Raji (cell line): ENCODE data around the gene SLC25A41.

Experiments used
- POLR2A ChIP-seq: IDR thresholded peaks from 2 replicates; pipeline ENCODE4 v1.6.1; 2011; ENCODE audit warnings: low read depth, low read length, control low read depth; ENCODE audit not compliant: insufficient read depth

The SLC25A41 gene

DNA sequence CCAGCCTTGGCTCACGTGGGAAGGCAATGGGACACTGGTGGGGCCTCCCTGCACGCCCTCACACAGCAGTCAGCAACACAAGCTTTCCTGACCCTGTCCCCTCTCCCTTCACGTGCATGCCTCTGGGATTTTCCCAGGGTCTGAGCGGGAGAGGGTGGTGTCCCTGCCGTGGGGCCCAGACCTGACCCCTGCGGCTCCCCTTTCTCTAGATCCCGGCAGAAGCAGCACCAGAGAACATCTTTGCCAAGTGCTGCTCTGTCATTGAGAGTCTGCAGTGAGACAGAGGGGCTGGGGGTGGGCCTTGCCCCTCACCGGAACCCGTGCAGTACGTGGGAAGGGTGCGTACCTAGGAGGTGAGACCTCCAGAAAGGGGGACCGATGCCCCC is 21.5 kb downstream of the SLC25A41 start:
- no peak for TF ChIP-seq POLR2A

DNA sequence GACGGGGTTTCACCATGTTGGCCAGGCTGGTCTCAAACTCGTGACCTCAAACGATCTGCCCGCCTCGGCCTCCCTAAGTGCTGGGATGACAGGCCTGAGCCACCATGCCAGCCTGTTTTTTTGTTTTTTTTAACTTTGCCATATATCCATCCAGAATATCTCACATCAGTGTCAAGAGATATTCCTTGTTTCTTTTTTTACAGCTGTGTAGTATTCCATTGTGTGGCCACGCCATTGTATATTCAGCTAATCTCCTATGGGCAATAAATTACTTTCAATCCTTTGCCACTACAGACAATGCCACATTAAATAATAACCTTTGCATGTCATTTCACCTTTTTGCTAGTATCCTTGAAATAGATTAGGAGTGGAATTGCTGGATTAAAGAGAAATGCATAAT is 24.2 kb downstream of the SLC25A41 start:
- TF ChIP-seq POLR2A = no peak

DNA sequence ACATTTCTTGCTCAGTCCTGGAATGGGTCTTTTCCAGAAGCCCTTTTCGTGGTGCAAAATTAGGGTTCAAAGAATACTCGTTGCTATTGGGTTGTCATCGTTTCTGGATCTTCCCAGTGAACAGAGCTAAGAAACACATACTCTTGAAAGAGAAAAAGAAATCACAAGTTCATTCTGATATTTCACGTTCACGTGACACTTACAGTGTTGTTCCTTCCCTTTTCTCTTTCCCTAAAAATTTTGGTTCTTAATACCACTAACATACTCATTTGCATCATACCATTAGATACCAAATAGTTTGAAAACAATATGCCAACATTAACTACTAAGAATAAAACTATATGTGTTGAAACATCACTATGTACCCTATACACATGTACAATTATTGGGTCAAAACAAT is 27.2 kb downstream of the SLC25A41 start:
- TF ChIP-seq POLR2A = no peak

DNA sequence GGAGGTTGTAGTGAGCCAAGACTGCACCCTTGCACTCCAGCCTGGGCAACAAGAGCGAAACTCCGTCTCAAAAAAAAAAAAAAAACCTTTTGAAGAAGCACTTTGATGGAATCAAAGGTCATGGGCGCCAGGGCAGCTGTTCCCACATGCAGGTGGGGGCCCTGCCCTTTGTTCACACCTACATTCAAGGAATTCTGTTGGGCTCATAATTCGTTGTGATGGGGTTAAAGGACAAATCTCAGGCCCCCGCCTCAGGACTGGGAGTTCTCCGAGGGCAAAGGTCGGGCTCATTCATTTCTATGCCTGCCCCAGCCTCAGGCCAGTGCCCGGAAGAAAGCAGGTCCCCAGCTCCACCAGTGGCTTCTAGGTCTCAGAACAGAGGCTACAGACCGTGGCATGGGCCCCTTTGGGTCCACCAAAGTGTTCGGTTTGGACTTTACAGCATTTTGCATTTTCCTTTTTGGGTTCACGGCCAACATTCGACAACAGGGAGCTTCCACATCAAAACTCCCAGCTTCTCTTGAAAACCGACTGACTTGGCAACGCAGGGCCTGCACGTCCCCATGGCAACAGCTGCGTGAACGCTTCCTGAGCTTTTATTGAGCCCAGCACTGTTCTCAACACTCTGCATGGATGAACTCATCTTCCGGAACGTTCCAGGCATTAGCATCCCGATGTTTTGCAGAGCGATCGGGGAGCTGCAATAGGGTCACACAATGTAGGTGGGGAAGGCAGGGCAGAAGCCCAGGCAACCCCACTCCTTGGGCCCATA is 30.5 kb downstream of the SLC25A41 start:
- TF ChIP-seq POLR2A = no peak

DNA sequence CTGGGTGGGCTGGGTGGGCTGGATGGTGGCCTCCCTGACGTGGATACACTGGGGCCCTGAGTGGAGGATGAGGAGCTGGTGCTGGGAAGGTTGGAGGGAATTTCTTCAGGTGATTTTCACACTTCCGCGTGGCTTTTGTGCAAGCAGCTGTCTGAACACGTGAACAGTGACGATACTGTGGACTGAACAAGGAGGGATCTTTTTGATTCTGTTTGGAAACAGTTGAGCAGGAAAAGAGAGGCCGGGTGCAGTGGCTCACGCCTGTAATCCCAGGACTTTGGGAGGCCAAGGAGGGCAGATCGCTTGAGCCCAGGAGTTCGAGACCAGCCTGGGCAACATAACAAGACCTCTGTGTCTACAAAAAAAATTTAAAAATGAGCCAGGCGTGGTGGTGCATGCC is 31.5 kb downstream of the SLC25A41 start:
- TF ChIP-seq POLR2A = no peak

DNA sequence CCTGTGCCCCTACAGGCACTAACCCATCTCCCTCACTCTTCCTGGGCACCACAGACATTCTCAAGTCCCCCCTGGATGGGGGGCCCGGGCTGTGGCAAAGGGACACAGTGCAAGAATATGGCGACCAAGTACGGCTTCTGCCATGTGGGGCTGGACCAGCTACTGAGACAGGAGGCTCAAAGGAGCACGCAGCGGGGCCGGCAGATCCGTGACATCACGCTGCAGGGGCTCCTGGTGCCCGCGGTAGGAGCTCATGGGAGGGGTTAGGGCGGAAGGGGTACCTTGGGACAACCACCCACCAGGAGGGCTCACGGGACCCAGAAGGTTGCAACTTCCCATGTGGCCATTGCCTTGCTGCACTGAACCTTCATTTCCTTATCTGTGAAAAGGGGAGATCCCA is 37.3 kb downstream of the SLC25A41 start:
- no peak for TF ChIP-seq POLR2A

DNA sequence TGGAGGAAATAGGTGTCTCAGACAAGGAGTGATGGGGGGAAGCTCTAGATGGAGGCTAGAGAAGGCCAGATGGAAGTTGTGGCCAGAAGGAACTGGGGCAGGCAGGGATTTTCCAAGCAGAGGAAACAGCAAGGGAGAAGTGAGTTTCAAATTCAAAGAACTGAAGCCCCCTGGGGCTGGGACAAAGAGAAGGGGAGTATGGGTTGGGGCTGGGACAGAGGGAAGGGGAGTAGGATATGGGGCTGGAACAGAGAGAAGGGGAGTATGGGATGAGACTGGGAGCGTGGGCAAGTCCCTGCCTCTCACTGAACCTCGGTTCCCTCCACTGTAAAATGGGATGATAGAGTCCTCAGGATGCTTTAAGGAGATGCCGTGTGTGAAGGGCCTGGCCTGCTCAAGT is 38.7 kb downstream of the SLC25A41 start:
- no peak for TF ChIP-seq POLR2A

DNA sequence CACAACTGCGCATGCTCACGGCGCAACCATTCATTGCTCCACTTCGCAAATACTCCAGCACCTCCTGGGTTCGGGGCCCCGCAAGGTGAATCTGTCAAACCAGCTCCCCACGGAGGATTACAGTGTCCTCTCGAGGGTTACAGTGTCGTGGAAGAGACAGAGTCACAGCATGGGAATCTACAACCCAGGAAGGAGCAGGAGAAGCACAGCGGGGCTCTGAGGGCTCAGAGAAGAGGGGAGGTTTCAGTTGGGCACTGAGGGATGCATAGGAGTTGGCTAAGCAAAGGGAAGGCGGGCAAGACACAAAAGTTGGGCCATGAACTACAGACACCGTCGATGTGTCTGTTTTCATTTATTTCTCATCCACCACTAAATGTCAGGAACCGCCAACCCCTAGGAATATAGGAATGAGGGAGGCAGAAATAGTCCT is 39.6 kb downstream of the SLC25A41 start:
- no peak for TF ChIP-seq POLR2A

DNA sequence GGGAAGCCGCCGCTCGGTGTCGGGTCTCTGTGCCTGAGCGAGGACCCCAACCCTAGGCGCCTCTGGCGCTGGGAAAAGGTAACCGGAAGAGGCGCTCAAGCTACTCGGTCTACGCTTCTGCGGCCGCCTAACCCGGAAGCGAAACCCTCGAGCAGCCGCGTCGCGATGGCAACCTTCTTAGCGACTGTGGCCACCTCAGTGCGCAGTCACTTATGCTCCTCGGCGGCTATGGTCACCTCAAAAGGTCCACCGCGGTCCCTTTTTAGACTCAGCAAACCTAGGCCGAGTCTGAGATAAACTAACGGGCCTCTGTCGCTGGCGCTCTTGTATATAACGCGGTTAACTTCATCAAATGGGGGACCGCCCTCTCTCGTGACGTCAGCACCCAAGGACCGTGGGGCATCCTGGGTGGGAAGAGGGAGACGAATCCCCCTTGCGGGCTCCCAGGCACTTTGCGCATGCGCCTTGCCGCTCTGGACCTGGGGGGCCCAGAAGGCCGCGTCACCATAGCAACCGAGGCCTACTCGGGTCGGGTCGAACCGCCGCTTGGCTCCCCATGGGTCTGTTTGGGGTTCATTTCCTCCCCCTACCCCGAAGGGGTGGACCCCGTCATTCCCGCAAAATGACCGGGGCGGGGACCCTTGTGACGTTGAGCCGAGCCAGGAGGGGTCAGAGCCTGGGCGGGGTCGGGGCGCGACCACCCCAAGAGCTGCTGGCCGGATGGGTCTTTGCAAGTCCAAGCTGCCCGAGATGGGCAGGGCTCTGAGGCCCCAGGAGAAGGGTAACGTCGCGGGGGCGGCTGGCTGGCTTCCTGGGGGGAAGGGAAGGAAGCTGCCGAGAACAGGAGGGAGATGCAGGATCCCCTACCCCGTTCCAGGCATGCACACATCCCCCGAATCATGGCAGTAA is 40.2 kb downstream of the SLC25A41 start, which contains the start of gene GTF2F1:
Gene GTF2F1 (minus strand): TSS at position 91 of the 909 bp plus-strand sequence. CDS start 169 bp downstream, outside the sequence.
- TF ChIP-seq POLR2A = peak; percentile 70

DNA sequence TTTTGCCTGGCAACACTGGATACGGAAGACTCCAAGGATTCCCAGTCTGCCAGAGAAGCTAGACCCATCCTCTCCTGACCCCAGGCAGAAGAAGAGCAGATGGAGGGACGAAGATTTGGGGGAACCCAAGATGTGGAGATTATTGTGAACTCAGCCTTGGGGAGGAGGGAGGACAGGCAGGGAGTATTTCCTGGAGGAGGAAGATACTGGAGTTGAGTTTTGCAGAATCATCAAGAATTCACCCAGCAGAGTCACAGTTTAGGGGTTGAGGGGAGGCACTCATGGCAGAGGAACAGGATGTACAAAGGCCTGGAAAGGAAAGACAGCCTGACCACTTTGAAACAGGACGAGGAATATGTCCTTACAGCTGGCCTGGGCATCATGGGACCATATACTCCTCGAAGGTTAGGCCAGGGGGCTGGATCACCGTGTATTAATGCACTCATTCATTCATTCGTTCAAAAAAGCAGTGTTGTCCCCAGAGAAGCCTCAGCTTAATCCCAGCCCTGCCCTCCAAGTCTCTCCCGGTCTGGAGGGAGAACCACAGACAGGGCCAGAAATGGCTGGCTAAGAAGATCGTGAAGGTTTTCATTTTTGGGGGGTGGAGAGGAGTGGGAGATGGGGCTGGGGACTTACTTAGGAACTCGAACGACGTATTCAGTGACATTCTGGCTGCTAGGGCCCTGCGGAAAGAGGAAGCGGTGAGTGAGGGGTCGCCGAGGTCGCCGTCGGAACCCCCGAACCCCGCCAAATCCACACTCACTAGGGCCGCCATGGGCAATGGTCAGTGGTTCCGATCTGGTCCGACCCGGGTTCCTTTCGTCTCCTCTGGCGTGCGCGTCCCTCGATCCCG is 41.1 kb downstream of the SLC25A41 start:
- TF ChIP-seq POLR2A = no peak

DNA sequence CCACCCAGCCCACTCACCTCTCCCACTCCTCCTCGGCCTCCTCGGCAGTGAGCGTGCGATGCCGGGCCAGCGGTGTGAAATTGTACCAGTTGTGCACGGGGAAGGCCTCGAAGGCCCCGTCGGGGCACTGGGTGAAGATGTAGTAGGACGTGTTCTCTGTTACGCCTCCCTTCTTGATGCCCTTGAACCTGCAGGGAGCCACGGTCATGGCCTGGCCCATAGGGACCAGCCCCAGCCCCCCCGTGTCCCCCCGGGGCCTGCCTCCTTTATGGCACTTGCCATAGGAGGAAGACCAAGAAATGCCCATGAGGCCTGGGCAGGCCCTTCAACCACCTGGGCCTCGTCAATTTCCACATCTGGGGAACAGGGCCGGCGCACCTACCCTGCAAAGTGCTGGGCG is 46.2 kb downstream of the SLC25A41 start:
- TF ChIP-seq POLR2A = no peak

DNA sequence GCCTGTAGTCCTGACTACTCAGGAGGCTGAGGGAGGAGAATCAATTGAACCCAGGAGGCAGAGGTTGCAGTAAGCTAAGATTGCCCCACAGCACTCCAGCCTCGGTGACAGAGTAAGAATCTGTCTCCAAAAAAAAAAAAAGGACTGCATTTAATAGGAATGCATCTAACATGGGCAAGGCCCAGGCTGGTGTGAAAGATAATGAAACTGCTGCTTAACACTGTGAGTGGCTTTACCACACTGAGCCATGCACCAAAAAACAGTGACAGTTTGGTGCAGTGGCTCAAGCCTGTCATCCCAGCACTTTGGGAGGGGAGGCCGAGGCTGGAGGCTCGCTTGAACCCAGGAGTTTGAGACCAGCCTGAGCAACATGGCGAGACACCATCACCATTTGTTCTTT is 49.2 kb downstream of the SLC25A41 start:
- no peak for TF ChIP-seq POLR2A

DNA sequence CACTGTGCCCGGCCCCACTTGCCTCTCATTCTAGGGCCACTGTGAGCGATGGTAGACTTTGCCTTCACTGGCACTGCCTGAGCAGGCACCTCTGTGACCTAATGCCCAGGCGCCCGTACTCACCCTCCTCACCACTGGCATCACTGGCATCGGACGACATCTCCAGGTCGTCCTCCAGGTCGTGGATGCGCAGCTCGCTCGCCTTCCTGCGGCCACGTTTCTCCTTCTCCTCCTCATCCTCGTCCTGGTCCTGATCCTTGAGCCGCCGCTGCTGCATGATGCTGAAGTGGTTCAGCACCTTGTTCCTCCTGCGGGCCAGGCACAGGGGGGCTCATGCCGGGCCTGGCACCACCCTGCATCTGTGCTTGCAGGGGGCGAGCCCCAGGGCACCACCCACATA is 50.4 kb downstream of the SLC25A41 start:
- no peak for TF ChIP-seq POLR2A

DNA sequence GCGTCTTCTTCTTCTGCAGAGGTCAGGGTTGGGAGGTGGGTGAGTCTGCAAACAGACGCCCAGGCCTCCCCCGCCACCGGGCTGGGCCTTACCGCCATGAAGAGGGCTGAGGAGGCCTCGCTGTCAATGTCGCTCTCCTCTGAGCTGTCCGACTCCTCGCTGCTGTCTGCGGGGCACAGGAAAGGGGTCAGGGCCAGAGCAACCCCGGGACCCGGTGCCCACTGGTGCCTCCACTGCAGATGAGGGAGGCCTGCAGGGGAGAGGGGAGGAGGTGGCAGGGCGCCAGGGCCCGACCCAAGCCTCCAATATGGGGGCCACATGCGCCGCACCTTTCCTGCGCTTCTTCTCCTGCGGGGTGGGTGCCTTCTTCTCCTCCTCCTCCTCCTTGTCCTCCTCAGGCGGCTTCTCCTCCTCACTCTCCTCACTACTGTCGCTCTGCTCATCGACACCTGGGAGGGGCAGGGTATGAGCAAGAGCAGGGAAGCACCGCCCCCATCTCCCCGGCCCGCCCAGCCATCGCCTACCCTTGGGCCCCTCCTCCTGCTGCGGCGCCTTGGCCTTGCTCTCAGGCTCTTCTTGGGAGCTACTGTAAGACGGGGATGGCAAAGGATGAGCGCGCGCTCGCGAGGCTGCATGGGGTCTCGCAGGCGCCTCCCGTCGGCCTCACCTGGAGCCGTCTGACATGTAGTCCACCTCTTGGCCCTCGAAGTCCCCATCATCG is 52.4 kb downstream of the SLC25A41 start:
- TF ChIP-seq POLR2A = no peak
